ENCODE results near the gene SPINK14.

- TF ChIP-seq EZH2 (IDR thresholded peaks at IDR 0.05; ENCODE audit: borderline replicate concordance, low read depth, low read length, poor library complexity, severe bottlenecking) (no peak), CTCF (conservative IDR thresholded peaks at IDR 0.05; ENCODE audit: low read depth, low read length) (no peak)
Observed at GRCh38 chr5:148191010-148191409, 22.7 kb downstream of the SPINK14 start.

Data from A673 (cell line).